ENCODE measurements around the gene IKBIP. TPM values are rescaled to one million over a fixed set of nuclear protein-coding genes. Genes with fewer than 3 reads are reported as not detected.

The IKBIP gene
- total and polyA plus RNA-seq, 2 donors (not counting 3 experiments of a cell fraction or from before 2014, with no cell fraction given) = 12.9 to 56.8 TPM

GRCh38 chr12:98686603-98687002 lies 42.0 kb upstream of the IKBIP start:
- dilution Hi-C loops (cut with MboI; ENCODE audit: extremely low pct_ligation_motif_present, low sequenced_read_pairs) (no loop called here), intact Hi-C loops (cut with micrococcal nuclease) (no loop called here)
- Histone ChIP-seq H4K20me1 (replicated peaks; ENCODE audit: control insufficient read depth, extremely low read depth, insufficient read depth, low read length) (no peaks in the 10 kb centered on the region), H3K27ac (ENCODE audit: insufficient read depth, low read depth, low read length) (no peak overlapping the region), H3K79me2 (ENCODE audit: control insufficient read depth, insufficient read depth, low read length) (no peaks in the 10 kb centered on the region), H3K9ac (replicated peaks; ENCODE audit: extremely low read depth, insufficient read depth, low read length) (no peak overlapping the region), H3K27me3 (ENCODE audit: control insufficient read depth in 2 of 2, insufficient read depth in 2 of 2, low read length in 2 of 2) (no peaks in the 10 kb centered on the region), H3K9me1 (replicated peaks; ENCODE audit: control insufficient read depth, extremely low read depth, insufficient read depth, low read length) (no peaks in the 10 kb centered on the region), H3K4me1 (ENCODE audit: control insufficient read depth, extremely low read depth, insufficient read depth, low read length) (no peaks in the 10 kb centered on the region), H3K4me2 (ENCODE audit: insufficient read depth, low read length) (no peak overlapping the region), H2AFZ (ENCODE audit: low read depth, low read length) (no peak overlapping the region), H3K36me3 (ENCODE audit: control insufficient read depth in 2 of 2, extremely low read depth in 1 of 2, insufficient read depth in 2 of 2, low read length in 2 of 2) (peaks cover 10% of the 10 kb centered on the region in 2 experiments), H3K9me3 (replicated peaks; ENCODE audit: control insufficient read depth, insufficient read depth, low read length) (no peaks in the 10 kb centered on the region), H3K4me3 (replicated peaks in 1 of 3; ENCODE audit: insufficient read depth in 1 of 3, low read depth in 1 of 3, low read length in 3 of 3) (no peak overlapping the region)
- no peak for FAIRE-seq
- BruUV-seq (replicated peaks) = no TSS peak
- DNase-seq (ENCODE audit: low read depth, low spot score) = no peak
- ChIA-PET CTCF (interaction anchor here (1.4 kb wide), 1 partner anchor 8 kb away, joined by 3 read pairs; no protein-coding TSS in a partner anchor), POLR2A (no interaction called here)
- TF ChIP-seq, protein P1, sequence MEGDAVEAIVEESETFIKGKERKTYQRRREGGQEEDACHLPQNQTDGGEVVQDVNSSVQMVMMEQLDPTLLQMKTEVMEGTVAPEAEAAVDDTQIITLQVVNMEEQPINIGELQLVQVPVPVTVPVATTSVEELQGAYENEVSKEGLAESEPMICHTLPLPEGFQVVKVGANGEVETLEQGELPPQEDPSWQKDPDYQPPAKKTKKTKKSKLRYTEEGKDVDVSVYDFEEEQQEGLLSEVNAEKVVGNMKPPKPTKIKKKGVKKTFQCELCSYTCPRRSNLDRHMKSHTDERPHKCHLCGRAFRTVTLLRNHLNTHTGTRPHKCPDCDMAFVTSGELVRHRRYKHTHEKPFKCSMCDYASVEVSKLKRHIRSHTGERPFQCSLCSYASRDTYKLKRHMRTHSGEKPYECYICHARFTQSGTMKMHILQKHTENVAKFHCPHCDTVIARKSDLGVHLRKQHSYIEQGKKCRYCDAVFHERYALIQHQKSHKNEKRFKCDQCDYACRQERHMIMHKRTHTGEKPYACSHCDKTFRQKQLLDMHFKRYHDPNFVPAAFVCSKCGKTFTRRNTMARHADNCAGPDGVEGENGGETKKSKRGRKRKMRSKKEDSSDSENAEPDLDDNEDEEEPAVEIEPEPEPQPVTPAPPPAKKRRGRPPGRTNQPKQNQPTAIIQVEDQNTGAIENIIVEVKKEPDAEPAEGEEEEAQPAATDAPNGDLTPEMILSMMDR (IDR thresholded peaks at IDR 0.05; ENCODE audit: extremely low read depth in 1 of 2, insufficient read depth in 1 of 2, low read depth in 1 of 2, low read length in 2 of 2) = no peak
- TF ChIP-seq EZH2 (IDR thresholded peaks at IDR 0.05; ENCODE audit: borderline replicate concordance, low read depth, low read length, severe bottlenecking) (no peak), POLR2A (IDR thresholded peaks at IDR 0.05; ENCODE audit: low read depth, low read length) (no peak), GATA2 (IDR thresholded peaks at IDR 0.05; ENCODE audit: insufficient read depth, insufficient read length, low read depth, low read length) (no peak), POLR2AphosphoS5 (IDR thresholded peaks at IDR 0.05; ENCODE audit: insufficient read depth, low read depth, low read length) (no peak), JUN (IDR thresholded peaks at IDR 0.05; ENCODE audit: borderline replicate concordance, insufficient read depth, insufficient read length, low read depth) (no peak), FOS (IDR thresholded peaks at IDR 0.05; ENCODE audit: borderline replicate concordance, insufficient read depth, low read length) (no peak), MYC (IDR thresholded peaks at IDR 0.05; ENCODE audit: low read depth, low read length) (no peak)
- TF ChIP-seq, protein P2, sequence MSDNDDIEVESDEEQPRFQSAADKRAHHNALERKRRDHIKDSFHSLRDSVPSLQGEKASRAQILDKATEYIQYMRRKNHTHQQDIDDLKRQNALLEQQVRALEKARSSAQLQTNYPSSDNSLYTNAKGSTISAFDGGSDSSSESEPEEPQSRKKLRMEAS (IDR thresholded peaks at IDR 0.05; ENCODE audit: insufficient read depth, insufficient read length) = no peak

Measured in endothelial cell of umbilical vein (primary cell).